Inferior parietal cortex (tissue), 1 donor: ENCODE results near the gene OSTN.
"Not testable (repeated sequence)": the region's sequence is repeated elsewhere in the genome, so short reads cannot be mapped to it uniquely, and the experiment has no call there.

ENCODE experiments used
- DNase-seq: peaks from one replicate; pipeline ENCODE4 v3.0.0-alpha.2; 2016; ENCODE audit errors: extremely low spot score

Gene OSTN

GRCh38 chr3:191263850-191264249 is 64.8 kb downstream of the OSTN start:
- no peak for DNase-seq

- no peak for DNase-seq
Observed at GRCh38 chr3:191268737-191269136, 69.7 kb downstream of the OSTN start.

GRCh38 chr3:191269289-191270085 is 70.4 kb downstream of the OSTN start:
- DNase-seq = no peak

GRCh38 chr3:191275244-191275643 is 76.2 kb downstream of the OSTN start:
- DNase-seq = not testable (repeated sequence)

GRCh38 chr3:191275751-191276150 is 76.7 kb downstream of the OSTN start:
- DNase-seq = no peak

- no peak for DNase-seq
Observed at GRCh38 chr3:191280111-191280510, 81.1 kb downstream of the OSTN start.

GRCh38 chr3:191280882-191281281 is 81.8 kb downstream of the OSTN start:
- DNase-seq = no peak

GRCh38 chr3:191282251-191283185 is 83.5 kb downstream of the OSTN start:
- no peak for DNase-seq

- DNase-seq = no peak
Observed at GRCh38 chr3:191283400-191283799, 84.4 kb downstream of the OSTN start.

GRCh38 chr3:191290311-191291025 is 91.4 kb downstream of the OSTN start:
- no peak for DNase-seq

- no peak for DNase-seq
Observed at GRCh38 chr3:191292243-191293015, 93.4 kb downstream of the OSTN start.

GRCh38 chr3:191294291-191294690 is 95.2 kb downstream of the OSTN start:
- DNase-seq = no peak

GRCh38 chr3:191296041-191296541 is 97.0 kb downstream of the OSTN start:
- DNase-seq = no peak

- DNase-seq = no peak
Observed at GRCh38 chr3:191298846-191299245, 99.8 kb downstream of the OSTN start.

GRCh38 chr3:191300422-191300821 is 101.4 kb downstream of the OSTN start:
- DNase-seq = no peak

- no peak for DNase-seq
Observed at GRCh38 chr3:191301017-191301416, 102.0 kb downstream of the OSTN start.

- DNase-seq = no peak
Observed at GRCh38 chr3:191301782-191302411, 102.9 kb downstream of the OSTN start.

GRCh38 chr3:191302451-191302850 is 103.4 kb downstream of the OSTN start:
- no peak for DNase-seq

GRCh38 chr3:191303596-191303995 is 104.6 kb downstream of the OSTN start:
- no peak for DNase-seq

- no peak for DNase-seq
Observed at GRCh38 chr3:191306428-191306827, 107.4 kb downstream of the OSTN start.

GRCh38 chr3:191307341-191307740 is 108.3 kb downstream of the OSTN start:
- DNase-seq = no peak
